AG09319 (cell line): ENCODE measurements around the gene LTBR.

Experiments used
- DNase-seq: peaks from one replicate; pipeline ENCODE4 v3.0.0-alpha.2; 2010; ENCODE audit warnings: low read depth; ENCODE audit errors: extremely low read depth
- CTCF ChIP-seq: IDR thresholded peaks from 2 replicates; pipeline ENCODE4 v1.5.1; 2011; ENCODE audit warnings: low read depth, mild to moderate bottlenecking, inconsistent platforms, low read length, moderate library complexity

LTBR gene

GRCh38 chr12:6407236-6407954 lies 23.4 kb downstream of the LTBR start:
- DNase-seq = no peak

GRCh38 chr12:6416596-6416995 lies 32.6 kb downstream of the LTBR start:
- TF ChIP-seq CTCF = no peak
- DNase-seq = no peak

More at GRCh38 chr12:6407236-6407954, 23.4 kb downstream of the LTBR start:
- TF ChIP-seq CTCF = no peak

- DNase-seq = no peak
- no peak for TF ChIP-seq CTCF
These were observed 34.8 kb downstream of the LTBR start for GRCh38 chr12:6418796-6419195.

- no peak for TF ChIP-seq CTCF
- DNase-seq = no peak
These were observed 36.4 kb downstream of the LTBR start for GRCh38 chr12:6420364-6420763.

GRCh38 chr12:6423267-6424007 lies 39.5 kb downstream of the LTBR start:
- peak; percentile 82 for TF ChIP-seq CTCF
- peak; percentile 83 for DNase-seq

- no peak for DNase-seq
- no peak for TF ChIP-seq CTCF
These were observed 40.0 kb downstream of the LTBR start for GRCh38 chr12:6424008-6424347.

GRCh38 chr12:6424866-6425265 lies 40.9 kb downstream of the LTBR start:
- no peak for TF ChIP-seq CTCF
- no peak for DNase-seq
